Measurements from ENCODE around the gene ZNF609. TPM values are rescaled to one million over a fixed set of nuclear protein-coding genes. Genes with fewer than 3 reads are reported as not detected.

The ZNF609 gene
- total RNA-seq, 2 experiments from 2014 or later, result 39.8 to 44.5 TPM

GRCh38 chr15:64502551-64502950 lies 42.2 kb downstream of the ZNF609 start:
- Mint-ChIP-seq H3K36me3 (ENCODE audit: low read depth) (peaks cover 33% of the 10 kb centered on the region), H3K27ac (peak overlapping the region; percentile 71), H3K27me3 (no peaks in the 10 kb centered on the region), H3K9me3 (ENCODE audit: low read depth) (no peaks in the 10 kb centered on the region), H3K4me1 (peaks cover 83% of the 10 kb centered on the region), H3K4me3 (peak overlapping the region; percentile 7)
- intact Hi-C loops (cut with DNase I, micrococcal nuclease), result no loop called here
- ChIA-PET CTCF (interaction anchor here (0.6 kb wide), 1 partner anchor 30 kb away, joined by 3 read pairs; no protein-coding TSS in a partner anchor), POLR2A (interaction anchor here (0.7 to 1.0 kb wide), 3 partner anchors 106 to 148 kb away, joined by 3 to 6 read pairs (median 4); no protein-coding TSS in a partner anchor)
- ATAC-seq (peak; percentile 28), DNase-seq (no peak)

GRCh38 chr15:64503197-64503596 lies 42.8 kb downstream of the ZNF609 start:
- ATAC-seq (no peak), DNase-seq (no peak)
- ChIA-PET CTCF (interaction anchor here (0.5 to 2.1 kb wide), 6 partner anchors 9 to 76 kb away, joined by 3 to 8 read pairs (median 4); no protein-coding TSS in a partner anchor), POLR2A (interaction anchor here (0.7 to 1.0 kb wide), 3 partner anchors 106 to 149 kb away, joined by 3 to 6 read pairs (median 4); no protein-coding TSS in a partner anchor)
- peaks cover 89% of the 10 kb centered on the region for H3K4me1 Mint-ChIP-seq
- H3K36me3 Mint-ChIP-seq (ENCODE audit: low read depth), result peaks cover 34% of the 10 kb centered on the region
- peak overlapping the region; percentile 24 for H3K4me3 Mint-ChIP-seq
- H3K9me3 Mint-ChIP-seq (ENCODE audit: low read depth), result no peaks in the 10 kb centered on the region
- intact Hi-C loops (cut with DNase I, micrococcal nuclease), result no loop called here
- H3K27ac Mint-ChIP-seq, result peak overlapping the region; percentile 71
- no peaks in the 10 kb centered on the region for H3K27me3 Mint-ChIP-seq

DNA sequence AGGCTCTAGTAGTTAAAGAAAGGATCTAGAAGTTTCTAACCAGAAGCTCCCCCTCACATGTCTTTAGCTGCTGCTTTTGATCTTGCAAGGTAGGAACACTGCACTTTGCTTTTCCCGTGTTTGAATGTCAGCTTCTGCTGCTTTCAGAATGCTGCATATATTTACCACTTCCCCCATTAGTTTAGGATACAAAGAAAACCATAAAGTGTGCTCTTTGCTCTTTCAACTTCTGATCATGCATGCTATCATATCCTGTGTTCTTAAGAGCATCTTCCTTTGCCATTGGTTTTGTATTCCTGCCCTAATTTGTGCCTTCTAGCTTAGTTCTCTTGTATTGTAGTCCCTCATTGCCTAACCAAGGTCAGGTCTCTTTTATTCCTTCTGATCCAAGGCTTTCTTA lies 43.3 kb downstream of the ZNF609 start:
- ATAC-seq (no peak), DNase-seq (no peak)
- ChIA-PET CTCF (interaction anchor here (0.6 to 2.1 kb wide), 8 partner anchors 9 to 116 kb away, joined by 3 to 8 read pairs (median 4); no protein-coding TSS in a partner anchor), POLR2A (interaction anchor here (0.8 to 1.0 kb wide), 2 partner anchors 105 to 145 kb away, joined by 3 to 6 read pairs; no protein-coding TSS in a partner anchor)
- H3K4me1 Mint-ChIP-seq, result peaks cover 88% of the 10 kb centered on the region
- H3K9me3 Mint-ChIP-seq (ENCODE audit: low read depth), result no peaks in the 10 kb centered on the region
- H3K27me3 Mint-ChIP-seq, result no peaks in the 10 kb centered on the region
- intact Hi-C loops (cut with DNase I, micrococcal nuclease), result no loop called here
- no peak overlapping the region for H3K4me3 Mint-ChIP-seq
- peak overlapping the region; percentile 71 for H3K27ac Mint-ChIP-seq
- H3K36me3 Mint-ChIP-seq (ENCODE audit: low read depth), result peaks cover 33% of the 10 kb centered on the region

- intact Hi-C loops (cut with DNase I, micrococcal nuclease), result no loop called here
- H3K36me3 Mint-ChIP-seq (ENCODE audit: low read depth), result peaks cover 11% of the 10 kb centered on the region
- ATAC-seq (peak; percentile 84), DNase-seq (peak; percentile 70)
- no peaks in the 10 kb centered on the region for H3K27me3 Mint-ChIP-seq
- peak overlapping the region; percentile 81 for H3K27ac Mint-ChIP-seq
- ChIA-PET POLR2A (interaction anchor here (0.6 to 0.9 kb wide), 4 partner anchors 61 to 395 kb away, joined by 3 to 6 read pairs (median 3); no protein-coding TSS in a partner anchor), CTCF (interaction anchor here (0.6 to 2.4 kb wide), 8 partner anchors 8 to 221 kb away, joined by 3 to 9 read pairs (median 3); no protein-coding TSS in a partner anchor)
- no peak overlapping the region for H3K4me3 Mint-ChIP-seq
- peaks cover 80% of the 10 kb centered on the region for H3K4me1 Mint-ChIP-seq
- no peaks in the 10 kb centered on the region for H3K9me3 Mint-ChIP-seq (ENCODE audit: low read depth)
These were observed 47.0 kb downstream of the ZNF609 start for GRCh38 chr15:64507293-64507802.

DNA sequence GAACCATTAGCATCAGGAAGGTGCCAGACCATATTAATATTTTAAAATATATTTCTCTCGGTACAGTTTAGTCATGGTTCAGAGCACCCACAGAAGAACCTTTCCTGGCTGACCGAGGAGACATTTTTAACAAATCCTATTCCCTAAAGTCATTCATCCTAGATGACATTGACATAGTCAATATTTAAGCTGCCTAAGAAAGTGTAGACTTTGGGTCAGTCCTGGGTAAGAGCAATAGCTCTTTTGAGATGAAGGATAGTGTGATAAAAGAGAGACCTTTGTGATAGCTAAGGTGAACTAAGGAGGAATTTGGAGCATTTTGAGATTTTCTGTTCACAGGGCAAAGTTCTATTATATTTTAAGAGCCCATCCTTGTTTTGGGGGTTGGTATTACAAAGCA lies 47.5 kb downstream of the ZNF609 start:
- intact Hi-C loops (cut with DNase I, micrococcal nuclease), result no loop called here
- Mint-ChIP-seq H3K36me3 (ENCODE audit: low read depth) (peaks cover 11% of the 10 kb centered on the region), H3K9me3 (ENCODE audit: low read depth) (no peaks in the 10 kb centered on the region), H3K4me3 (no peak overlapping the region), H3K27ac (peak overlapping the region; percentile 81), H3K4me1 (peaks cover 76% of the 10 kb centered on the region), H3K27me3 (no peaks in the 10 kb centered on the region)
- no peak for ATAC-seq
- POLR2A ChIA-PET, result interaction anchor here (0.7 to 0.9 kb wide), 3 partner anchors 82 to 1489 kb away, joined by 3 read pairs; no protein-coding TSS in a partner anchor
- CTCF ChIA-PET, result interaction anchor here (0.6 to 1.2 kb wide), 5 partner anchors 9 to 222 kb away, joined by 3 to 4 read pairs (median 3); no protein-coding TSS in a partner anchor
- DNase-seq, result no peak

DNA sequence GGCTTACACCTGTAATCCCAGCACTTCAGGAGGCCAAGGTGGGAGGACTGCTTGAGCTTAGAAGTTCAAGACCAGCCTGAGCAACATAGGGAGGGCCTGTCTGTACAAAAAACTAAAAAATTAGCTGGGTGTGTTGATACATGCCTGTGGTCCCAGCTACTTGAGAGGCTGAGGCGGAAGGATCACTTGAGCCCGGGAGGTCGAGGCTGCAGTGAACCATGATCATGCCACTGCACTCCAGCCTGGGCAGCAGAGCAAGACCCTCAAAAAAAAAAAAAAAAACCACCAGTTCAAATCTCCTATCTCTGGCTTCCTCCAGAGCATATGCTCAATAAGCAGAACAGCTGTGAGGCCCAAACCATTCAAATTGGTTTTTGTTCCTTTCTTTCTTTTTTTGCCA lies 53.4 kb downstream of the ZNF609 start:
- H3K4me3 Mint-ChIP-seq, result no peak overlapping the region
- H3K4me1 Mint-ChIP-seq, result peaks cover 71% of the 10 kb centered on the region
- peak overlapping the region; percentile 44 for H3K27ac Mint-ChIP-seq
- ATAC-seq, result no peak
- ChIA-PET POLR2A (interaction anchor here (0.7 kb wide), 1 partner anchor 53 kb away, joined by 4 read pairs; no protein-coding TSS in a partner anchor), CTCF (interaction anchor here (0.6 to 1.9 kb wide), 9 partner anchors 9 to 214 kb away, joined by 3 to 8 read pairs (median 3); no protein-coding TSS in a partner anchor)
- intact Hi-C loops (cut with DNase I, micrococcal nuclease), result loop anchor here in 1 of 2 experiments (5.0 kb wide), 1 partner anchor 52 kb away; the partner anchor contains the start of gene ZNF609
- no peaks in the 10 kb centered on the region for H3K27me3 Mint-ChIP-seq
- DNase-seq, result no peak
- H3K9me3 Mint-ChIP-seq (ENCODE audit: low read depth), result no peaks in the 10 kb centered on the region
- peaks cover 11% of the 10 kb centered on the region for H3K36me3 Mint-ChIP-seq (ENCODE audit: low read depth)

DNA sequence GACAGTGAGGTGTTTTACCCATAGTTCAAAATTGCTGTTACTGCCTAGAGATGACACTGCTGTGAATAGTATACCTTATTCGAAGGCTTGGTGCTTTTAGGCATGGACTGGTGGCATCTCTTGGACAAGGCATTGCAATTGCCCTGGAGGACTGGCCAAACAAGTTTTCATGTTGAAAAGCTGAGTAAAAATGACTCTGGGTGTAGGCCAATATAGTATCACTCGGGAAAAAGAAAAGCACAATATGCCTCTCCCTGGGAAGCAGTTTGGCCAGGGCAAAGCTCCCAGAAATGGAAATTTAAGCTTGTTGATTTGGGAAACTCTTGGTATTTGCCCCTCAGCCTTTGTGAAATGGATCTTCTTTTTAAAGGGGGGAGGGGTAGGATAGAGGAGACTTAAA lies 54.8 kb downstream of the ZNF609 start:
- Mint-ChIP-seq H3K9me3 (ENCODE audit: low read depth) (no peaks in the 10 kb centered on the region), H3K4me3 (no peak overlapping the region), H3K36me3 (ENCODE audit: low read depth) (peaks cover 11% of the 10 kb centered on the region), H3K27me3 (no peaks in the 10 kb centered on the region), H3K4me1 (peaks cover 67% of the 10 kb centered on the region), H3K27ac (peak overlapping the region; percentile 49)
- ATAC-seq, result no peak
- intact Hi-C loops (cut with DNase I, micrococcal nuclease), result no loop called here
- no peak for DNase-seq
- ChIA-PET POLR2A (no interaction called here), CTCF (interaction anchor here (0.7 to 2.1 kb wide), 2 partner anchors 9 to 120 kb away, joined by 5 to 9 read pairs; no protein-coding TSS in a partner anchor)

- H3K9me3 Mint-ChIP-seq (ENCODE audit: low read depth), result no peaks in the 10 kb centered on the region
- DNase-seq (no peak), ATAC-seq (no peak)
- H3K36me3 Mint-ChIP-seq (ENCODE audit: low read depth), result peaks cover 11% of the 10 kb centered on the region
- ChIA-PET POLR2A (no interaction called here), CTCF (interaction anchor here (0.7 to 2.1 kb wide), 2 partner anchors 9 to 121 kb away, joined by 5 to 9 read pairs; no protein-coding TSS in a partner anchor)
- H3K4me1 Mint-ChIP-seq, result peaks cover 66% of the 10 kb centered on the region
- H3K27ac Mint-ChIP-seq, result no peak overlapping the region
- no peaks in the 10 kb centered on the region for H3K27me3 Mint-ChIP-seq
- intact Hi-C loops (cut with DNase I, micrococcal nuclease), result no loop called here
- H3K4me3 Mint-ChIP-seq, result no peak overlapping the region
These were observed 55.4 kb downstream of the ZNF609 start for GRCh38 chr15:64515825-64516224.

DNA sequence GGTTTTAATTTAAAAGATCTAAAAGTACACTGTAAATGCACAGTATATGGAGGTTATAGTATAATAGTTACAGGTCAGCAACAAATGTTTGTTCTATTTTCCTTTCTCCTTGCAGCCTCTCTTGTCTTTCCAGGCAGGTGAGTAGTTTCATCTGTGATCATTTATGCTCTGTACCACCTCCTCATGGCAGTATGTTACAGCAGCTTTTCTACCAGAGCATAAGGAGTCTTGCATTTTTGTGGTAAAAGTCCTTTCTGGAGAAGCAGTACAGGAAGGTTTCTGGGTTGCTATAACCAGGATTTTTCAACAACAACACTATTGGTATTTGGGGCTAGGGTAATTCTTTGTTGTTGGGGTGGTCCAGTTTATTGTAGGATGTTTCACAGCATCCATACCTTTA lies 59.5 kb downstream of the ZNF609 start:
- Mint-ChIP-seq H3K27me3 (no peaks in the 10 kb centered on the region), H3K9me3 (ENCODE audit: low read depth) (no peaks in the 10 kb centered on the region), H3K4me3 (no peak overlapping the region), H3K36me3 (ENCODE audit: low read depth) (peaks cover 18% of the 10 kb centered on the region), H3K27ac (no peak overlapping the region), H3K4me1 (peaks cover 66% of the 10 kb centered on the region)
- ChIA-PET POLR2A (no interaction called here), CTCF (no interaction called here)
- DNase-seq (no peak), ATAC-seq (no peak)
- intact Hi-C loops (cut with DNase I, micrococcal nuclease), result no loop called here

DNA sequence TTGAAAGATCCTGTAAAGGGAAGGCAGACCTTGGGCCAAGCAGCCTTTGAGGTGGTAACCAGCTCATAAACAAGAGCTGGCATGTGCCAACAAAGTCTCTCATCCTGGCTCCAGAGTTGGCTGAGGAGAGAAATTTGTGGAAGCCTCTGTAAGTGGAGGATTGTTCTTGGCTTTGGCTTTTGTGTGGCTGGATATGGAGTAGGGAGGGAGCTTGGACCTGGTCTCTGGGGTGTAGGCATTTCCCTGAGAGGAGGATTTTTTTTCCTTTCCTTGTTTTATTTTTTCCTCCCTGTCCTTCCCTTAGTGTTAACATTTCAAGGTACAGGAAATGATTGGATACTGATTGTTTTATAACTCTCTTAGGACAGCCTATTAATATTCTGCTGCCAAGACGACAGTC lies 60.8 kb downstream of the ZNF609 start:
- CTCF ChIA-PET, result interaction anchor here (1.2 kb wide), 1 partner anchor 10 kb away, joined by 4 read pairs; no protein-coding TSS in a partner anchor
- Mint-ChIP-seq H3K27ac (no peak overlapping the region), H3K4me1 (peaks cover 67% of the 10 kb centered on the region), H3K4me3 (no peak overlapping the region), H3K36me3 (ENCODE audit: low read depth) (peaks cover 20% of the 10 kb centered on the region), H3K27me3 (no peaks in the 10 kb centered on the region), H3K9me3 (ENCODE audit: low read depth) (no peaks in the 10 kb centered on the region)
- POLR2A ChIA-PET, result no interaction called here
- DNase-seq (no peak), ATAC-seq (no peak)
- intact Hi-C loops (cut with DNase I, micrococcal nuclease), result no loop called here

GRCh38 chr15:64521726-64522164 lies 61.4 kb downstream of the ZNF609 start:
- ATAC-seq (no peak), DNase-seq (no peak)
- intact Hi-C loops (cut with DNase I, micrococcal nuclease), result no loop called here
- ChIA-PET CTCF (interaction anchor here (1.2 kb wide), 1 partner anchor 9 kb away, joined by 4 read pairs; no protein-coding TSS in a partner anchor), POLR2A (no interaction called here)
- H3K9me3 Mint-ChIP-seq (ENCODE audit: low read depth), result no peaks in the 10 kb centered on the region
- H3K4me3 Mint-ChIP-seq, result no peak overlapping the region
- H3K27ac Mint-ChIP-seq, result no peak overlapping the region
- no peaks in the 10 kb centered on the region for H3K27me3 Mint-ChIP-seq
- H3K36me3 Mint-ChIP-seq (ENCODE audit: low read depth), result peaks cover 17% of the 10 kb centered on the region
- H3K4me1 Mint-ChIP-seq, result peaks cover 67% of the 10 kb centered on the region

All from activated CD4-positive, alpha-beta T cell treated with anti-CD3 and anti-CD28 coated beads for 36 hours (primary cell).